ENCODE measurements around the gene MYO16.

The MYO16 gene

DNA sequence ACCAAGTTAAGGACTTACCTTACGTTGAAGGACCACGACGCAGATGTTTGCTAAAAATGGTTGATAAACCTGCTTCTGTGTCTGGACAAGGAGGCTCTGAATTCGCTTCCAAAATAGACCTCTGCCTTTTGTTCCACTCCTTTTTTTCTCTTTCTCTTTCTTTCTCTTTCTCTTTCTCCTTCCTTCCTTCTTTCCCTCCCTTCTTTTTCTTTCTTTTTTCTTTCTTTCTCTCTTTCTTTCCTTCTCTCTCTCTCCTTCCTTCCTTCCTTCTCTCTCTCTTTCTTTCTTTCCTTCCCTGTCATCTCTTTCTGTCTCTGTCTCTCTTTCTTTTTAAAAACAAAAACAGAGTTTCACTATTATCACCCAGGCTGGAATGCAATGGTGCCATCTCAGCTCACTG lies 290.7 kb downstream of the MYO16 start:
- H3K36me3 ChIP-seq (ENCODE audit: insufficient read depth, low read length) = no peaks in the 10 kb centered on the region
- no peak overlapping the region for H3K4me2 ChIP-seq (ENCODE audit: low read depth, low read length, poor library complexity, severe bottlenecking)
- H4K20me1 ChIP-seq (ENCODE audit: insufficient read depth, low read length, poor library complexity, severe bottlenecking) = no peaks in the 10 kb centered on the region

GRCh38 chr13:108921238-108921637 lies 291.8 kb downstream of the MYO16 start:
- H3K9me2 ChIP-seq (replicated peaks; ENCODE audit: low read depth, low read length) = no peaks in the 10 kb centered on the region
- TF ChIP-seq, protein P1, sequence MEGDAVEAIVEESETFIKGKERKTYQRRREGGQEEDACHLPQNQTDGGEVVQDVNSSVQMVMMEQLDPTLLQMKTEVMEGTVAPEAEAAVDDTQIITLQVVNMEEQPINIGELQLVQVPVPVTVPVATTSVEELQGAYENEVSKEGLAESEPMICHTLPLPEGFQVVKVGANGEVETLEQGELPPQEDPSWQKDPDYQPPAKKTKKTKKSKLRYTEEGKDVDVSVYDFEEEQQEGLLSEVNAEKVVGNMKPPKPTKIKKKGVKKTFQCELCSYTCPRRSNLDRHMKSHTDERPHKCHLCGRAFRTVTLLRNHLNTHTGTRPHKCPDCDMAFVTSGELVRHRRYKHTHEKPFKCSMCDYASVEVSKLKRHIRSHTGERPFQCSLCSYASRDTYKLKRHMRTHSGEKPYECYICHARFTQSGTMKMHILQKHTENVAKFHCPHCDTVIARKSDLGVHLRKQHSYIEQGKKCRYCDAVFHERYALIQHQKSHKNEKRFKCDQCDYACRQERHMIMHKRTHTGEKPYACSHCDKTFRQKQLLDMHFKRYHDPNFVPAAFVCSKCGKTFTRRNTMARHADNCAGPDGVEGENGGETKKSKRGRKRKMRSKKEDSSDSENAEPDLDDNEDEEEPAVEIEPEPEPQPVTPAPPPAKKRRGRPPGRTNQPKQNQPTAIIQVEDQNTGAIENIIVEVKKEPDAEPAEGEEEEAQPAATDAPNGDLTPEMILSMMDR (conservative IDR thresholded peaks at IDR 0.05; ENCODE audit: low read length) = no peak
- no peak for TF ChIP-seq EZH2phosphoT487 (IDR thresholded peaks at IDR 0.05; ENCODE audit: borderline replicate concordance)

More for the DNA sequence above, 290.7 kb downstream of the MYO16 start:
- Histone ChIP-seq H3K79me2 (ENCODE audit: insufficient read depth, low read length) (no peaks in the 10 kb centered on the region), H3K9ac (ENCODE audit: low read depth, low read length, poor library complexity, severe bottlenecking) (no peak overlapping the region), H3K4me1 (ENCODE audit: insufficient read depth, low read length, poor library complexity, severe bottlenecking) (no peaks in the 10 kb centered on the region), H3K27me3 (ENCODE audit: insufficient read depth, low read length, poor library complexity, severe bottlenecking) (no peaks in the 10 kb centered on the region), H3F3A (ENCODE audit: low read depth) (no peaks in the 10 kb centered on the region), H2AFZ (ENCODE audit: low read length) (no peak overlapping the region), H3K4me3 (ENCODE audit: low read length, poor library complexity, severe bottlenecking) (no peak overlapping the region), H3K9me2 (replicated peaks; ENCODE audit: low read depth, low read length) (no peaks in the 10 kb centered on the region), H3K9me3 (ENCODE audit: insufficient read depth, low read depth, low read length) (no peaks in the 10 kb centered on the region)
- TF ChIP-seq, protein P1 (conservative IDR thresholded peaks at IDR 0.05; ENCODE audit: low read length) = no peak
- TF ChIP-seq EZH2phosphoT487 (IDR thresholded peaks at IDR 0.05; ENCODE audit: borderline replicate concordance) = no peak

GRCh38 chr13:108922108-108922507 lies 292.7 kb downstream of the MYO16 start:
- no peak overlapping the region for H3K4me3 ChIP-seq (ENCODE audit: low read length, poor library complexity, severe bottlenecking)
- no peaks in the 10 kb centered on the region for H3K36me3 ChIP-seq (ENCODE audit: insufficient read depth, low read length)
- no peaks in the 10 kb centered on the region for H4K20me1 ChIP-seq (ENCODE audit: insufficient read depth, low read length, poor library complexity, severe bottlenecking)
- no peaks in the 10 kb centered on the region for H3K79me2 ChIP-seq (ENCODE audit: insufficient read depth, low read length)
- H3K27me3 ChIP-seq (ENCODE audit: insufficient read depth, low read length, poor library complexity, severe bottlenecking) = no peaks in the 10 kb centered on the region
- no peaks in the 10 kb centered on the region for H3K4me1 ChIP-seq (ENCODE audit: insufficient read depth, low read length, poor library complexity, severe bottlenecking)
- no peaks in the 10 kb centered on the region for H3K9me2 ChIP-seq (replicated peaks; ENCODE audit: low read depth, low read length)
- no peak overlapping the region for H3K9ac ChIP-seq (ENCODE audit: low read depth, low read length, poor library complexity, severe bottlenecking)
- H3K4me2 ChIP-seq (ENCODE audit: low read depth, low read length, poor library complexity, severe bottlenecking) = no peak overlapping the region
- no peaks in the 10 kb centered on the region for H3F3A ChIP-seq (ENCODE audit: low read depth)
- H3K9me3 ChIP-seq (ENCODE audit: insufficient read depth, low read depth, low read length) = no peaks in the 10 kb centered on the region
- TF ChIP-seq EZH2phosphoT487 (IDR thresholded peaks at IDR 0.05; ENCODE audit: borderline replicate concordance) = no peak
- TF ChIP-seq, protein P1 (conservative IDR thresholded peaks at IDR 0.05; ENCODE audit: low read length) = no peak
- H2AFZ ChIP-seq (ENCODE audit: low read length) = no peak overlapping the region

More at GRCh38 chr13:108921238-108921637, 291.8 kb downstream of the MYO16 start:
- no peak overlapping the region for H2AFZ ChIP-seq (ENCODE audit: low read length)
- no peaks in the 10 kb centered on the region for H3K4me1 ChIP-seq (ENCODE audit: insufficient read depth, low read length, poor library complexity, severe bottlenecking)
- no peaks in the 10 kb centered on the region for H3K79me2 ChIP-seq (ENCODE audit: insufficient read depth, low read length)
- no peak overlapping the region for H3K9ac ChIP-seq (ENCODE audit: low read depth, low read length, poor library complexity, severe bottlenecking)
- H3K27me3 ChIP-seq (ENCODE audit: insufficient read depth, low read length, poor library complexity, severe bottlenecking) = no peaks in the 10 kb centered on the region
- H4K20me1 ChIP-seq (ENCODE audit: insufficient read depth, low read length, poor library complexity, severe bottlenecking) = no peaks in the 10 kb centered on the region
- no peak overlapping the region for H3K4me2 ChIP-seq (ENCODE audit: low read depth, low read length, poor library complexity, severe bottlenecking)
- H3F3A ChIP-seq (ENCODE audit: low read depth) = no peaks in the 10 kb centered on the region
- no peak overlapping the region for H3K4me3 ChIP-seq (ENCODE audit: low read length, poor library complexity, severe bottlenecking)
- no peaks in the 10 kb centered on the region for H3K36me3 ChIP-seq (ENCODE audit: insufficient read depth, low read length)
- no peaks in the 10 kb centered on the region for H3K9me3 ChIP-seq (ENCODE audit: insufficient read depth, low read depth, low read length)
